ENCODE results near the gene GZMM. TPM values are rescaled to one million over a fixed set of nuclear protein-coding genes. Genes with fewer than 3 reads are reported as not detected.

GZMM gene
- total RNA-seq, 1 donor from 2014 or later: 2.9 TPM

GRCh38 chr19:555474-555808 lies 11.6 kb downstream of the GZMM start:
- intact Hi-C loops (cut with DNase I): no loop called here
- ATAC-seq (no peak), DNase-seq (no peak)
- Histone ChIP-seq H3K4me3 (no peak overlapping the region), H3K36me3 (no peaks in the 10 kb centered on the region), H3K9me3 (no peaks in the 10 kb centered on the region), H3K27ac (no peak overlapping the region), H3K4me1 (peaks cover 10% of the 10 kb centered on the region), H3K27me3 (no peaks in the 10 kb centered on the region)
- TF ChIP-seq CTCF (IDR thresholded peaks at IDR 0.05): no peak

GRCh38 chr19:556611-557382 lies 12.9 kb downstream of the GZMM start:
- Histone ChIP-seq H3K4me3 (no peak overlapping the region), H3K4me1 (peaks cover 10% of the 10 kb centered on the region), H3K9me3 (no peaks in the 10 kb centered on the region), H3K36me3 (no peaks in the 10 kb centered on the region), H3K27ac (peak overlapping the region; percentile 60), H3K27me3 (no peaks in the 10 kb centered on the region)
- ATAC-seq: no peak
- TF ChIP-seq CTCF (IDR thresholded peaks at IDR 0.05): no peak
- no peak for DNase-seq
- intact Hi-C loops (cut with DNase I): no loop called here

GRCh38 chr19:558770-559439 lies 15.1 kb downstream of the GZMM start:
- peak; percentile 2 for ATAC-seq

GRCh38 chr19:560121-560520 lies 16.3 kb downstream of the GZMM start:
- DNase-seq: no peak
- H3K4me1 ChIP-seq: peaks cover 10% of the 10 kb centered on the region
- no peaks in the 10 kb centered on the region for H3K9me3 ChIP-seq
- no peak for ATAC-seq
- H3K27me3 ChIP-seq: no peaks in the 10 kb centered on the region
- H3K27ac ChIP-seq: no peak overlapping the region
- no peak for TF ChIP-seq CTCF (IDR thresholded peaks at IDR 0.05)
- H3K36me3 ChIP-seq: no peaks in the 10 kb centered on the region
- intact Hi-C loops (cut with DNase I): no loop called here
- H3K4me3 ChIP-seq: no peak overlapping the region

More at GRCh38 chr19:558770-559439, 15.1 kb downstream of the GZMM start:
- Histone ChIP-seq H3K4me3 (no peak overlapping the region), H3K36me3 (no peaks in the 10 kb centered on the region), H3K4me1 (peaks cover 10% of the 10 kb centered on the region), H3K27ac (no peak overlapping the region), H3K9me3 (no peaks in the 10 kb centered on the region), H3K27me3 (no peaks in the 10 kb centered on the region)
- intact Hi-C loops (cut with DNase I): no loop called here
- no peak for TF ChIP-seq CTCF (IDR thresholded peaks at IDR 0.05)
- DNase-seq: peak; percentile 67

- DNase-seq (peak; percentile 64), ATAC-seq (peak; percentile 75)
- no peaks in the 10 kb centered on the region for H3K27me3 ChIP-seq
- no peak for TF ChIP-seq CTCF (IDR thresholded peaks at IDR 0.05)
- H3K36me3 ChIP-seq: no peaks in the 10 kb centered on the region
- no peaks in the 10 kb centered on the region for H3K9me3 ChIP-seq
- H3K4me1 ChIP-seq: peaks cover 6% of the 10 kb centered on the region
- intact Hi-C loops (cut with DNase I): no loop called here
- H3K27ac ChIP-seq: no peak overlapping the region
- no peak overlapping the region for H3K4me3 ChIP-seq
Observed at GRCh38 chr19:566403-566802, 22.6 kb downstream of the GZMM start.
